GM23338 (cell line): ENCODE results near the gene MUC16. TPM values are rescaled to one million over a fixed set of nuclear protein-coding genes. Genes with fewer than 3 reads are reported as not detected.

Experiments used
- ATAC-seq: fragments of 200-7000 bp; cut with Tn5 transposase; 3 replicates; pipeline ENCODE4 v1.9.1; 2020
- DNase-seq: peaks from one replicate; pipeline ENCODE4 v3.0.0-alpha.2; 2015; ENCODE audit warnings: low spot score
- H2AFZ ChIP-seq: fragments of 200-600 bp; sonication (generic); 2 replicates; pipeline ENCODE4 v1.8.0; 2016; ENCODE audit warnings: antibody characterized with exemption, mild to moderate bottlenecking, moderate library complexity
- H3F3A ChIP-seq: fragments of 200-600 bp; sonication (generic); replicated peaks from 2 replicates; pipeline ENCODE4 v1.8.0; 2017; ENCODE audit warnings: antibody characterized with exemption, mixed run types, low read depth
- H3K27ac ChIP-seq: fragments of 200-600 bp; sonication (generic); 2 replicates; pipeline ENCODE4 v1.6.1; 2016; ENCODE audit warnings: low read depth
- H3K27me3 ChIP-seq: fragments of 200-600 bp; sonication (generic); 2 replicates; pipeline ENCODE4 v1.8.0; 2016; ENCODE audit warnings: mild to moderate bottlenecking, mixed run types, moderate library complexity; ENCODE audit not compliant: insufficient read depth
- H3K36me3 ChIP-seq: fragments of 200-600 bp; sonication (generic); 2 replicates; pipeline ENCODE4 v1.8.0; 2016; ENCODE audit warnings: mild to moderate bottlenecking; ENCODE audit not compliant: insufficient read depth
- H3K4me1 ChIP-seq: fragments of 200-600 bp; sonication (generic); 2 replicates; pipeline ENCODE4 v1.8.0; 2016; ENCODE audit warnings: mild to moderate bottlenecking, moderate library complexity; ENCODE audit not compliant: insufficient read depth
- H3K4me2 ChIP-seq: fragments of 200-600 bp; sonication (generic); 2 replicates; pipeline ENCODE4 v1.7.1; 2017; ENCODE audit warnings: mixed run types
- H3K4me3 ChIP-seq: fragments of 200-600 bp; sonication (generic); 2 replicates; pipeline ENCODE4 v1.6.1; 2016; ENCODE audit warnings: mixed run types
- H3K79me2 ChIP-seq: fragments of 200-600 bp; sonication (generic); replicated peaks from 2 replicates; pipeline ENCODE4 v1.8.0; 2017; ENCODE audit warnings: mild to moderate bottlenecking; ENCODE audit not compliant: insufficient read depth
- H3K9me2 ChIP-seq: fragments of 200-600 bp; sonication (generic); 2 replicates; pipeline ENCODE4 v1.8.0; 2017; ENCODE audit not compliant: insufficient read depth
- H4K20me1 ChIP-seq: fragments of 200-600 bp; sonication (generic); replicated peaks from 2 replicates; pipeline ENCODE4 v1.8.0; 2017; ENCODE audit warnings: mild to moderate bottlenecking; ENCODE audit not compliant: insufficient read depth
- H3K27ac Mint-ChIP-seq: 2 replicates; pipeline ENCODE4 v1.8.0; 2020; ENCODE audit warnings: inconsistent platforms, mild to moderate bottlenecking, moderate library complexity, mixed read lengths
- H3K27me3 Mint-ChIP-seq: 3 replicates; pipeline ENCODE4 v1.8.0; 2022; ENCODE audit warnings: low read depth, mild to moderate bottlenecking, moderate library complexity, mixed read lengths, inconsistent platforms; ENCODE audit not compliant: insufficient read depth, poor library complexity
- H3K36me3 Mint-ChIP-seq: 3 replicates; pipeline ENCODE4 v1.8.0; 2021; ENCODE audit warnings: low read depth, mild to moderate bottlenecking, inconsistent platforms, moderate library complexity, mixed read lengths
- H3K4me1 Mint-ChIP-seq: 3 replicates; pipeline ENCODE4 v1.8.0; 2020; ENCODE audit warnings: mild to moderate bottlenecking, inconsistent platforms, mixed read lengths
- H3K4me3 Mint-ChIP-seq: 3 replicates; pipeline ENCODE4 v1.8.0; 2021; ENCODE audit warnings: moderate library complexity, mild to moderate bottlenecking, inconsistent platforms, mixed read lengths
- H3K9me3 Mint-ChIP-seq: 3 replicates; pipeline ENCODE4 v1.8.0; 2020; ENCODE audit warnings: moderate library complexity, mild to moderate bottlenecking, inconsistent platforms, mixed read lengths
- CTCF ChIP-seq, 2 experiments: fragments of 200-600 bp in 1 of 2; sonication (generic) in 1 of 2; conservative IDR thresholded peaks; 2 replicates each; pipeline versions ENCODE4 v1.5.1 to v1.6.1; 2016 to 2017; ENCODE audit warnings: antibody characterized with exemption in 2 of 2, low read depth in 2 of 2, mild to moderate bottlenecking in 2 of 2, moderate library complexity in 1 of 2
- ETS1 ChIP-seq: IDR thresholded peaks from 2 replicates; pipeline ENCODE4 v1.6.1; 2016; ENCODE audit warnings: antibody characterized with exemption
- EZH2 ChIP-seq: fragments of 200-600 bp; sonication (generic); IDR thresholded peaks from one replicate; pipeline ENCODE4 v1.8.0; 2017; ENCODE audit warnings: antibody characterized with exemption, mild to moderate bottlenecking, low read depth; ENCODE audit not compliant: unreplicated experiment
- EZH2phosphoT487 ChIP-seq: fragments of 200-600 bp; sonication (generic); IDR thresholded peaks from one replicate; pipeline ENCODE4 v1.8.1; 2018; ENCODE audit warnings: antibody characterized with exemption; ENCODE audit not compliant: unreplicated experiment
- JUNB ChIP-seq: IDR thresholded peaks from one replicate; pipeline ENCODE4 v1.6.1; 2016; ENCODE audit warnings: antibody characterized with exemption; ENCODE audit not compliant: unreplicated experiment
- NANOG ChIP-seq: IDR thresholded peaks from 2 replicates; pipeline ENCODE4 v1.6.1; 2016; ENCODE audit warnings: antibody characterized with exemption, borderline replicate concordance
- POLR2AphosphoS5 ChIP-seq: IDR thresholded peaks from 2 replicates; pipeline ENCODE4 v1.6.1; 2016; ENCODE audit warnings: antibody characterized with exemption, low read depth
- REST ChIP-seq: IDR thresholded peaks from one replicate; pipeline ENCODE4 v1.6.1; 2018; ENCODE audit warnings: antibody characterized with exemption; ENCODE audit not compliant: unreplicated experiment
- STAT1 ChIP-seq: IDR thresholded peaks from one replicate; pipeline ENCODE4 v1.6.1; 2016; ENCODE audit warnings: antibody characterized with exemption; ENCODE audit not compliant: unreplicated experiment
- ZNF114 ChIP-seq: fragments of 250-450 bp; sonication (Bioruptor Pico); IDR thresholded peaks from 2 replicates; pipeline ENCODE4 v1.5.0; 2020; ENCODE audit warnings: mild to moderate bottlenecking, moderate library complexity
- ZNF331 ChIP-seq: fragments of 250-450 bp; sonication (Bioruptor Pico); IDR thresholded peaks from 2 replicates; pipeline ENCODE4 v1.5.0; 2020; ENCODE audit warnings: low read depth, mild to moderate bottlenecking, moderate library complexity
- ZNF462 ChIP-seq: fragments of 250-450 bp; sonication (Bioruptor Pico); IDR thresholded peaks from 2 replicates; pipeline ENCODE4 v1.5.0; 2020; ENCODE audit warnings: mild to moderate bottlenecking, moderate library complexity
- polyA plus RNA-seq: library from polyadenylated mRNA; unstranded; fragments of >200 nt; fragmentation: Nextera tagmentation; extraction: Ambion mirVana; gene quantifications from 2 replicates; pipeline ENCODE4 v1.2.1, GENCODE V29; 2016
- total RNA-seq: library from RNA; depleted of rRNA; stranded (reverse); fragments of >200 nt; shearing (Covaris generic); gene quantifications from 2 replicates; pipeline ENCODE4 v1.2.3, GENCODE V29; 2014

MUC16 gene
- total and polyA plus RNA-seq, 2 experiments from 2014 or later, result 0.06 to 0.42 TPM

GRCh38 chr19:9018163-9018875, 8.1 kb upstream of the MUC16 start (continued):
- TF ChIP-seq ETS1 (no peak), NANOG (no peak), ZNF331 (no peak), JUNB (no peak)

- Histone ChIP-seq H3K36me3 (no peaks in the 10 kb centered on the region), H3K4me1 (no peaks in the 10 kb centered on the region), H3F3A (no peaks in the 10 kb centered on the region), H3K4me2 (no peak overlapping the region), H3K27me3 (no peaks in the 10 kb centered on the region), H2AFZ (no peak overlapping the region), H3K9me2 (no peaks in the 10 kb centered on the region), H3K4me3 (no peak overlapping the region), H3K27ac (no peak overlapping the region), H4K20me1 (no peaks in the 10 kb centered on the region), H3K79me2 (no peaks in the 10 kb centered on the region)
- H3K36me3 Mint-ChIP-seq, result peaks cover 42% of the 10 kb centered on the region
- peaks cover 2% of the 10 kb centered on the region for H3K27me3 Mint-ChIP-seq
- no peak for ATAC-seq
- no peak overlapping the region for H3K27ac Mint-ChIP-seq
- no peak for TF ChIP-seq EZH2phosphoT487
- no peak for TF ChIP-seq ZNF462
- no peak for TF ChIP-seq NANOG
- TF ChIP-seq ZNF331, result no peak
- no peak for TF ChIP-seq POLR2AphosphoS5
- no peak for TF ChIP-seq ZNF114 (CRISPR knock-in tag)
- no peak for TF ChIP-seq EZH2
- TF ChIP-seq CTCF (conservative IDR thresholded peaks at IDR 0.05; ENCODE audit: low read depth in 2 of 2), result no peak
- TF ChIP-seq STAT1, result no peak
- no peak for TF ChIP-seq REST
- no peak overlapping the region for H3K4me3 Mint-ChIP-seq
- no peaks in the 10 kb centered on the region for H3K4me1 Mint-ChIP-seq
- peaks cover 94% of the 10 kb centered on the region for H3K9me3 Mint-ChIP-seq
- DNase-seq, result no peak
Measured at GRCh38 chr19:9014803-9015202, 4.6 kb upstream of the MUC16 start.
